Ramos (cell line): ENCODE measurements around the gene FAM47E.

Experiments used
- in situ Hi-C: fragments of 300-500 bp; cut with MboI; formaldehyde crosslinking; loops from one replicate; pipeline ENCODE4 v1.14.3; 2022; ENCODE audit warnings: low sequenced_read_pairs; ENCODE audit not compliant: unreplicated experiment

FAM47E gene

GRCh38 chr4:76293772-76294171 lies 42.3 kb downstream of the FAM47E start:
- in situ Hi-C loops: no loop called here

GRCh38 chr4:76296286-76296820 lies 44.8 kb downstream of the FAM47E start:
- in situ Hi-C loops: no loop called here

- in situ Hi-C loops: no loop called here
These were observed 46.7 kb downstream of the FAM47E start for GRCh38 chr4:76298227-76298626.

- in situ Hi-C loops: no loop called here
These were observed 48.5 kb downstream of the FAM47E start for GRCh38 chr4:76300012-76300411.

- in situ Hi-C loops: no loop called here
These were observed 49.7 kb downstream of the FAM47E start for GRCh38 chr4:76301068-76301774.

GRCh38 chr4:76301775-76302162 lies 50.2 kb downstream of the FAM47E start:
- in situ Hi-C loops: no loop called here

- in situ Hi-C loops: no loop called here
These were observed 51.4 kb downstream of the FAM47E start for GRCh38 chr4:76302826-76303438.

GRCh38 chr4:76305033-76305687 lies 53.6 kb downstream of the FAM47E start:
- in situ Hi-C loops: no loop called here

GRCh38 chr4:76305971-76306881 lies 54.7 kb downstream of the FAM47E start, which contains the start of gene STBD1:
STBD1 (plus strand) TSS chr4:76306733; CDS start chr4:76306770, 37 bp downstream.
- in situ Hi-C loops: no loop called here

- in situ Hi-C loops: no loop called here
These were observed 55.5 kb downstream of the FAM47E start for GRCh38 chr4:76306882-76307659.

- in situ Hi-C loops: no loop called here
These were observed 56.1 kb downstream of the FAM47E start for GRCh38 chr4:76307660-76308014.

- in situ Hi-C loops: no loop called here
These were observed 57.0 kb downstream of the FAM47E start for GRCh38 chr4:76308548-76308947.

GRCh38 chr4:76309939-76310550 lies 58.5 kb downstream of the FAM47E start:
- in situ Hi-C loops: no loop called here

GRCh38 chr4:76310683-76311082 lies 59.2 kb downstream of the FAM47E start:
- in situ Hi-C loops: no loop called here

GRCh38 chr4:76311896-76312331 lies 60.4 kb downstream of the FAM47E start:
- in situ Hi-C loops: no loop called here

GRCh38 chr4:76312457-76312856 lies 60.9 kb downstream of the FAM47E start:
- in situ Hi-C loops: no loop called here

GRCh38 chr4:76313547-76313946 lies 62.0 kb downstream of the FAM47E start:
- in situ Hi-C loops: no loop called here

- in situ Hi-C loops: no loop called here
These were observed 63.9 kb downstream of the FAM47E start for GRCh38 chr4:76315267-76315918.

GRCh38 chr4:76316131-76316530 lies 64.6 kb downstream of the FAM47E start:
- in situ Hi-C loops: no loop called here
